HG03439 (cell line): ENCODE results near the gene ANKRD13A.
"Not testable (repeated sequence)": the region's sequence is repeated elsewhere in the genome, so short reads cannot be mapped to it uniquely, and the experiment has no call there.

Source experiments
- ATAC-seq: cut with Tn5 transposase; IDR thresholded peaks from one replicate; pipeline ENCODE4 v1.9.1; 2021; ENCODE audit warnings: mild to moderate bottlenecking, moderate library complexity; ENCODE audit not compliant: unreplicated experiment

ANKRD13A gene

DNA sequence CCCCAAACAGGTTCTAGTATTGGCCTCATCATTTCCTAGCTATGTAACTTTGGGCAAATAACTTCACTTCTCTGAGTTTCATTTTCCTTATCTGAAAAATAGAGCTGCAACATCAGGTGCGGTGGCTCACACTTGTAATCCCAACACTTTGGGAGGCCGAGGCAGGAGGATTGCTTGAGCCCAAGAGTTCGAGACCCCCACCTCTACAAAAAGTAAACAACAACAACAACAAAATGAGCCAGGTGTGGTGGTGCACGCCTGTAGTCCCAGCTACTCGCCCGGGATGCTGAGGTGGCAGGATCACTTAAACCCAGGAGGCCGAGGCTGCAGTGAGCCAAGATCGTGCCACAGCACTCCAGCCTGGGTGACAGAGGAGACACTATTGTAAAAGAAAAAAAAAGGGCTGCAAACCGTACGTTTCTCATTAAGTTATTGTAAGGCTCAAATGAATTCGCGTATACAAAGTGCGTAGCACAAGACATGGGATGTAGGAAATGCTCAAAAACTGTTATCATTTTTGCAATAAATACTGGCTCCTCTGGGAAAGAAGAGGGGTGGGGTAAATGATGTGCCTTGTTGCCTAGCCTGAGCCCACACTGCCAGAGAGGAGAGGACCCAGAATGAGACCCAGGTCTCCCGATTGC lies 48.2 kb downstream of the ANKRD13A start:
- ATAC-seq: no peak

DNA sequence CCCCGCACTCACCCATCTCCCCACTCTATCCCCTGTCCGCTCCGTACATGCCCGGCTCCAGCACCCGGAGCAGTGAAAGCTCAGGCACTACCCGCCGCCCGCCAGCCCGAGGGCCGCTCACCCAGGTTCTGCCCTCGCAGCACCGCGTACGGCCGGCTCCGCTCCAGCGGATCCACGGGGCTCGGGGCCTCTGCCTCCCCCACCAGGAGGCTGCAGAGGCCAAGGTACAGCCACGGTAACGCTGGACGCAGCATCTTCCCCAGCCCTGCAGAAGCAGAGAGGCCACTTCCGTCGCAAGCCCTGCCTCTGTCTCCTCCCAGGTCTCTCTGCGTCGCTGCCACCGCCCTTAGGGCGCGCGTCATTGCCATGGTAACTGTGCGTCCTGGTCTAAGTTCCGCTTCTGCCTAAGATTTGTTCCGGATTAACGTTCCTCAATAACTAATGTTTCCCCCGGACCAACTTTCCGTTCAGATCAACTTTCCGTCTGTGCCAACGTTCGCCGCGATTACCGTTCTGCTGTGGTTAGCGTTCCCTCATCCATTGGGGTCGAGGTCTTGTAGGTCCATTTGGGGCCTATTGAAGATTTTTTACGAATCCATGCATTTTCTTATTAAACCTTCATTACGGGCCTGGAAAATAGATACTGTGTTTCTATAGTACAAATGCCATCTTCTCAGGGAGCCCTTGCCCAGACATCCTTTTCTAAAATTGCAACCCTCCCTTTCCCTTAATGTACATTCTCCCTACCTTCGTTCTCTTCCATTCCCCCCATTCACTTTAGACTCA lies 49.2 kb downstream of the ANKRD13A start, which contains the start of gene C12orf76:
C12orf76 (minus strand) TSS at position 281 of the 786 bp plus-strand sequence; CDS start at position 254, 27 bp downstream.
- ATAC-seq: peak; percentile 97

DNA sequence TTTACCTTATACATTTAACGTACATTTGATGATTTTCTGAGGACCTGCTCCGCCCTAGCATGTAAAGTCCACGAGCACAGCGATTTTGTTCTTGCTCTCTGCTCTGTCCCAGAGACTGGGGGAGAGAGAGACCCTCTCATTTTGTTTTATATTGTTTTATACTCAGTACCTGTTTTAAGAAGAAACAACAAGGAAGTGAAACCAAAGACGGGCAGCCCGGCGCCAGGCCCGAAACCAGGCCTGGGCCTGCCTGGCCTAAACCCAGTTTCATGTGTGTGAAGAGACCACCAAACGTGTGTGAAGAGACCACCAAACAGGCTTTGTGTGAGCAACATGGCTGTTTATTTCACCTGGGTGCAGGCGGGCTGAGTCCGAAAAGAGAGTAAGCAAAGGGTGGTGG lies 49.8 kb downstream of the ANKRD13A start:
- ATAC-seq: peak; percentile 18

DNA sequence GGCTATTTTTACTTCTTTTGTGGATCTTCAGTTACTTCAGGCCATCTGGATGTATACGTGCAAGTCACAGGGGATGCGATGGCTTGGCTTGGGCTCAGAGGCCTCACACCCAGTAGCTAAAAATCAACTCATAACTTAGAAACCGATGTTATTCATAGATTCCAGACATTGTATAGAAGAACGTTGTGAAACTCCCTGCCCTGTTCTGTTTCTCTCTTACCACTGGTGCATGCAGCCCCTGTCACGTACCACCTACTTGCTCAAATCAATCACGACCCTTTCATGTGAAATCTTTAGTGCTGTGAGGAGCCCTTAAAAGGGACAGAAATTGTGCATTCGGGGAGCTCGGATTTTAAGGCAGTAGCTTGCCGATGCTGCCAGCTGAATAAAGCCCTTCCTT lies 50.4 kb downstream of the ANKRD13A start:
- ATAC-seq: not testable (repeated sequence)

DNA sequence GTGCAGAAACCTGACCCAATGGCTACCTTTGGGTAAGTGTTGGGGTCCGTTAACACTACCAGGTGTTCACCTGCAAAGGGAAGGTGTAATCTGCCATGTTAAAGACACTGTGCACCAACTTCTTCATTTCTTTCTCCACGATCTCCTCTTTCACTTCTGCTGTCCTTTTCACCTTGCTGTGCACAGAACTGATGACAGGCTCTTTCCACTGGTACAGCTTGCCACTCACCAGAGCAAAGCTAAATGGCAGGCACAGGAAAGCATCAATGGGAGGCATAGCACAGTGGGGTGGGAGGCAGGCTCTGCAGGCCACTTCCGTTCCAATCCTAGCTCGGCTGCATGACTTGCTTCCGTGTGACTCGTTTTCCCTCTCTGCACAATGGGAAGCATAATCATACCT lies 51.7 kb downstream of the ANKRD13A start:
- ATAC-seq: no peak

DNA sequence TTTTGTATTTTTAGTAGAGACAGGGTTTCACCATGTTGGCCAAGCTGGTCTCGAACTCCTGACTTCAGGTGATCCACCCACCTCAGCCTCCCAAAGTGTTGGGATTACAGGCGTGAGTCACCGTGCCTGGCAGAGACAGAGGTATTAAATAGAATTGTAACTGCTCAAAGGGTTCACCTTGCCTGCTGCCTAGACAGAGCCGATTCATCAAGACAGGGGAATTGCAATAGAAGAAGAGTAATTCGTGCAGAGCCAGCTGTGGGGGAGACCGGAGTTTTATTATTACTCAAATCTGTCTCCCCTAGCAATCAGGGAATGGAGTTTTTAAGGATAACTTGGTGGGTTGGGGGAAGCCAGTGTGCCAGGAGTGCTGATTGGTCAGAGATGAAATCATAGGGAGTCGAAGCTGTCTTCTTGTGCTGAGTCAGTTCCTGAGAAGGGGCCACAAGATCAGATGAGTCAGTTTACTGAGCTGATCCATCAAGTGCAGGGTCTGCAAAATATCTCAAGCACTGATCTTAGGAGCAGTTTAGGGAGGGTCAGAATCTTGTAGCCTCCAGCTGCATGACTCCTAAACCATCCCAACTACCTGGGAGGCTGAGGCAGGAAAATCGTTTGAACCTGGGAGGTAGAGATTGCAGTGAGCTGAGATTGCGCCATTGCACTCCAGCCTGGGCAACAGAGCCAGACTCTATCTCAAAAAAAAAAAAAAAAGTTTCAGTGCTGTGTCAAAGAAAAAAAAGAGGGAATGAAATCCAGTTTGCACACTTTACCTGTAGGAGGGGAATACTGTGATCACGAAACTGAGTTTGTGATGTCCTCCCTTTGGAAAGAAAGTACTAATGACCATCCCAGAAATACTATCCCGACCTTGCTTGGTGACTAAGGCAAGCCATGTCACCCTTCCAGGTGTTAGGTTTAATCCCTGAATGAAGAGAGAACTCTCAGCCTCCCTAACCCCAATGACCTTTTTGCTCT lies 56.4 kb downstream of the ANKRD13A start:
- ATAC-seq: not testable (repeated sequence)

DNA sequence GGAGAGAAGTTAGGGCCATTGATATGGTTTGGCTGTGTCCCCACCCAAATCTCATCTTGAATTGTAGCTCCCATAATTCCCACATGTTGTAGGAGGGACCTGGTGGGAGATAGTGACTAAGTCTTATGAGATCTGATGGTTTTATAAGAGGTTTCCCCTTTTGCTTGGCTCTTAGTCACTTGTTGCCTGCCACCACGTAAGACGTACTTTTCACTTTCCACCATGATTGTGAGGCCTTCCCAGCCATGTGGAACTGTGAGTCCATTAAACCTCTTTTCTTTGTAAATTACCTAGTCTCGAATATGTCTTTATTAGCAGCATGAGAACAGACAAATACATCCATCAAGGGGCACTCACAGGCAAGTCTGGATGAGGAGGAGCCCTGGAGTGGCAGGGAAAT lies 57.4 kb downstream of the ANKRD13A start:
- not testable (repeated sequence) for ATAC-seq

DNA sequence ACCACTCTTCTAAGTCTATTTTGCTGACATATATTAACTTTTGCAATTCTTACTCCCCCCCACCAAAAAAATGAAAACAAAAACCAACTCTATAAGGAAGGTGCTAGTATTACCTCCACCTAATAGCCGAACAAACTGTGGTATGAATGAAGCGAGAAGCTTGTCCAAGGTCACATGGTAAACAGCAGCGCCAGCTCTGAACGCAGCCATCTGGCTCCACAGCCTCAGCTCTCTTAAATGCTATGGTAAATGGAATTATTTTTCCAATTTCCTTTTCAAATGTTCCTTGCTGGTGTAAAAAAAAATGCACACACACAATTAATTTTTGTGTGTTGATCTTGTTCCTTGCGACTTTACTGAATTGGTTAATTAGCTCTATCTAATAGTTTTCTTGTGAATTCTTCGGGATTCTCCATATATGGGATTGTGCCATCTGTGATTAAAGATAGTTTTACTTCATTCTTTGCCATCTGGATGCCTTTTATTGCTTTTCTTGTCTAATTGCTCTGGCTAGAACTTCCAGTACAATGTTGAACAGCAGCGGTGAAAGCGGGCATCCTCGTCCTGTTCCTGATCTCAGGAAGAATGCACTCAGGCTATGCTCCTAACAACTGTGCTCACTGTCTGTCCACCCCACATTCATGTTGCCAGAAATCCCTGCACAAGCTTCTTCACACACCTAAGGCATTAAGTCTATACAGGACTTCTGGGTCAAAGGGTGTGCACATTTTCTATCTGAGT lies 59.8 kb downstream of the ANKRD13A start:
- no peak for ATAC-seq

DNA sequence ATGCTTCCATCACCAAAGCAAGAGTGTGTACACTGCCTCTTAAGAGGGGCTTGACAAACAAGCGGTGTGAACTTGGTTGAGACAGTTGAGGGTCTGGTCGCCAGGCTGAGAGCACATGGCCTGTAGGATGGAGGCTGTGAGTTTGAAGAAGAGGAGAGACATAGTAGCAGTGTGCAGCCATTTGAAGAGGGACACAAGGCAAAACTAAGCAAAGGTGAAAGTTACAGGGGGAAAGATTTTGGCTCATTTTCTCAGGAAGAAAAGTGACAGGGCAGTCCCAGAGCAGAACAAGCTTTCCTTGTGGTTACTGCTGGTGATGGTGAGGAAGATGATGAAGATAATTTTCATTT lies 60.4 kb downstream of the ANKRD13A start:
- no peak for ATAC-seq

DNA sequence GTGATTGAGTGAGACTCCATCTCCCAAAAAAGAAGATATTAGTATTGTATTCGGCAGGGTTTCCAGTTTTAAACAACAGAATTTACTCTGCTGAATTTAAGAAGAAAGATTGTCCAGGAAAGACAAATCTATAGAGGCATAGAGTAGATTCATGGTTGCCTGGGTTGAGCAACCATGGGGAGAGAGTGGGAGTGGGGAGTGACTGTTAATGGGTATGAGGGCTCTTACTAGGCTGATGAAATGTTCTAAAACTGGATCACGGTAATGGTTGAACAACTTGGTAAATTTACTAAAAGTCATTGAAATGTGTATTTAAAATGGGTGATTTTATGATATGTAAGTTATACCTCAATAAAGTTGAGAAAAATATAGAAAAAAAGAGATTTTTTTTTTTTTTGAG lies 63.0 kb downstream of the ANKRD13A start:
- no peak for ATAC-seq

DNA sequence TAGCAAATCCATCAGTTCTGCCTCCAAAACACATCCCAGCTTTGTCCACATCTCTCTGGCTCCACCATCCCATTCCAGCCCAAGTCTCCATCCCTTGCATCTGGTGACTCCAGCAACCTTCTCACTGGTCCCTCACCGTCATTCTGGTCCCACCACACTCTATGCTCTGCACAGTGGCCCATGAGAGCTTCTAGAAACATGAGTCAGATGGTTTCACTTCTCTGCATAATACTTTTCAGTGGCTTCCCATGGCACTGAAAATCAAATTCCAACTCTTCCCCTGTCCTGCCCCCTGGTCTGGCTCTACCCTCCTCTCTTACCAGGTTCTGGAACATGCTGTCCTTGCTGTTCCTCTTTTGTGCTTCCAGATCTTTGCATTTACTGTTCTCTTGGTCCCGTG lies 66.3 kb downstream of the ANKRD13A start:
- ATAC-seq: no peak

DNA sequence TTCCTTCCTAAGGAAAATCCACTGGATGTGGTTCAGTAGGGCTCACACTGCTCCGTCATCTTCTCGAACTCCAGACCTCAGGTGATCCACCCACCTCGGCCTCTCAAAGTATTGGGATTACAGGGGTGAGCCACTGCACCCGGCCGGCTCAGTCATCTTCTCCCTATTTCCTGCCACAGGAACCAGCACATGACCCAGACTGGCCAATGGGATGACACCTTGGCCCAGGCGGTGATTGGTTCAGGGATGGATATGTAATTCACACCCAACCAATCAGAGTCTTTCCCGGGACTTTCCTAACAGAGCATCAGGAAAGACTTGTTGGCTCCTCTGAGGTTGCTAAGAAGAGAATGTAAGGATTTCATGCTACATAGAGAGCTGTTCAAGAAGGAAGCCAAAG lies 68.3 kb downstream of the ANKRD13A start:
- ATAC-seq: no peak

DNA sequence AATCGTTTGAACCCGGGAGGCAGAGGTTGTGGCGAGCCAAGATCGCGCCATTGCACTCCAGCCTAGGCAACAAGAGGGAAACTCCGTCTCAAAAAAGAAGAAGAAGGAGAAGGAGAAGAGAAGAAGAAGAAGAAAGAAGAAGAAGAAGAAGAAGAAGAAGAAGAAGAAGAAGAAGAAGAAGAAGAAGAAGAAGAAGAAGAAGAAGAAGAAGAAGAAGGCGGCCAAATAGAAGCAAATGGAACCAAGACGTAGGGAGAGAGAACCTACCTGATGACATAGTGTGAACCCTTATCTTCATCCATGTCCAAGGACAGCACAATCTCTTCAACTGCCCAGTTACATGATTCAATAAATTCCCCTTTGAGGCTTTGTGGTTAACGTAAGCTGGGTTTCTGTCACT lies 68.9 kb downstream of the ANKRD13A start:
- not testable (repeated sequence) for ATAC-seq

DNA sequence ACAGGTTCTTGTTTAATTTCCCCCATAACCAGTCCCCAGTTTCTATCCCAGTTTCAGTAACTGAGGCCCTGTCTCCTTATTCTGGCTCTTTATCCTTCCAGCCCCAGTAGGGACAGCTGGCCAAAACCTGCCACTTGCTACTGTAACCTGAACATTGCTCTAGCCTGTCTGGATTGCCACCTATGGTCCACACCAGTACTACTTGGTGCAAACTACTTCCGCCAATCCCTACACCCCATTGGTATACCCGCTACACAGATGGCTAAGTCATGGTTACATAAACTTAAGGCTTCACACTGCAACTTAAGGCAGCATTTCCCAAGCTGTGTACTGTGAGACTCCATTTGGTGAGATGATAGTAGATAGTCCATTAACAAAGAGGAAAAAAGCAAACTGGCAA lies 69.4 kb downstream of the ANKRD13A start:
- ATAC-seq: no peak

DNA sequence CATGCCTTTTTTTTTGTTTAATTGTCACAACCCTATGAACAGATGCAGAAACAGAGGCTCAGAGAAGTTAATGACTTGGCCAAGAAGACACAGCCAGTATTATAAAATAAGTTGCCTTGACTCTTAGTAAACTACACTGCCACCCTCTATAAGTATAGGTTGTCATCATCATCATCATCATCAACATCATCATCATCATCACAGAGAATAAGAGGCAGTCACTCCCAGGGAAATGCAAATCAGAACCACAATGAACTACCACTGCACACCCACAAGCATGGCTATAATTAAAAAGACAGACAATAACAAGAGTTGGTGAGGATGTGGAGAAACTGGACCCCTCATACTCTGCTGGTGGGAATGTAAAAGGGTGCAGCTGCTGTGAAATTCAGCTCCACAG lies 72.3 kb downstream of the ANKRD13A start:
- no peak for ATAC-seq

DNA sequence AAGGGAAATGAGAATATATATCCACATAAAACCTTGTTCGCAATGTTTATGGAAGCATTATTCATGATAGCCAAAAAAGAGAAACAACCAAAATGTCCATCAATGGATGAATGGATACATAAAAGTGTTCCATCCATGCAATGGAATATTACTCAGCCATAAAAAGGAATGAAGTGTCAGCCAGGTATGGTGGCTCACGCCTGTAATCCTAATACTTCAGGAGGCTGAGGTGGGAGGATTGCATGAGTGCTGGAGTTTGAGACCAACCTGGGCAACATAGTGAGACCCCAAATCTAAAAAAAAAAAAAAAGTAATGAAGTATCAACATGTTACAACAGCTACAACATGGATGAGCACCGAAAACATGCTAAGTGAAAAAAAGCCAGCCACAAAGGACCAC lies 72.7 kb downstream of the ANKRD13A start:
- ATAC-seq: no peak

DNA sequence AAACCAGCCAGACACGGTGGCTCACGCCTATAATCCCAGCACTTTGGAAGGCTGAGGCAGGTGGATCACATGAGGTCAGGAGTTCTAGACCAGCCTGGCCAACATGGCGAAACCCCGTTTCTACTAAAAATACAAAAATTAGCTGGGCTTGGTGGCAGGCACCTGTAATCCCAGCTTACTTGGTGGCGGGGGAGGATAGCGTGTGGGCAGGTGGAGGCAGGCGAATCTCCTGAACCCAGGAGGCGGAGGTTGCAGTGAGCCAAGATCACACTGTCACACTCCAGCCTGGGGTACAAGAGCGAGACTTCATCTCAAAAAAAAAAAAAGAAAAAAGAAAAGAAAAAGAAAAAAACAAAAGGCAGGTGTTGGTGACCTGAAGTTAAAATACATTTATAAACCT lies 73.4 kb downstream of the ANKRD13A start:
- ATAC-seq: not testable (repeated sequence)

DNA sequence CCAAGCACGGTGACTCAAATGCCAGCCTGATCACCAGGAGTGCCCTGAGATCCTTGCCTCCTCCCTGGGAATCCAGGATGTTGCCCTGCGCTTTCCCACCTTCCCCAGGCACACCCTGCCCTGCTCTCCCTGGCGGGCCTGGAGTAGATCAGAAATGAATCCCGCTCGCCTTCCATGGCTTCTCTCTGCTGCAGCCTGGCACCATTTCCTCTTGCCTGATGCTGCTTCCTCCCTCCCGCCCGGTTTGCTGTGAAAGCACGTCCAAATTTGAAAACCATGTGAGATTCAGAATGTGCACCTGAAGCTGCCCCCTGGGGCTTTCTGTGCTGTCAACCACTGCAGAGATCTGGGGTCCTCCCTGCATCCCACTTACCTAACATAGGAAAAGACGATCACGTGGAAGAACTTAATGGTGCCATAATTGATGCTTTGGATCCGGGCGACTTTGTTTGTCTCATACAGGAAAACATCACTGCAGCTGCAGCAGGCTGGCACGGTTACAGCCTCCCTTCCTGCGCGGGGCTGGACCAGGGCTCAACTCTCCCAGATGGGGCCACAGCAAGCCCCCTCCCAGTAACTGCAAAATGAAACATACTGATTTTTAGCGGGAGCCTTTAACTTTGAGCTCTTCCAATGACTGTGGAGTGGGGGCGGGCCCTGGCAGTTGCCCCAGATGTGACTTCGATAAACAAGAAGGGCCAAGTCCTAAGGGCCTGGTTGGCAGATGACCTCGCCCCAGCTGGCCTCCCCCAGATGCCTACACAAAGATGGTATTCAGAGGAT lies 74.0 kb downstream of the ANKRD13A start:
- no peak for ATAC-seq

DNA sequence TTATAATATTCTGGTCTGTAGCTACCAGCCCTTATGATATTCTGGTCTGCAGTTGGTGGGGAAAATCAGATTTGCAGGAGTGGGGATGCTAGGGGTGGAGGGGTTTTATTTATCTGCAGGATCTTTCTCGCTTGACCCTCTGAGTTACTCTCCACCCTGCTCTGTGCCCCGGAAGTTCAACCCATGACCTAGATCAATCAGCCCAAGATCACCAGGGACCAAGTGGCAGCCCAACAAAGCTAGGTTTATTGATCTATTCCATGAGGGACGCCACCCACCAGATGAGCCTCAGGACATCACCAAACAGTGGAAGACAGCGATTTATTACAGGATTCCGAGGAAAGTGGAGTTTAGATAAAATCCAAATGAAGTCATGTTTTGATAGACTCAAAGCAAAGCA lies 74.9 kb downstream of the ANKRD13A start:
- no peak for ATAC-seq

DNA sequence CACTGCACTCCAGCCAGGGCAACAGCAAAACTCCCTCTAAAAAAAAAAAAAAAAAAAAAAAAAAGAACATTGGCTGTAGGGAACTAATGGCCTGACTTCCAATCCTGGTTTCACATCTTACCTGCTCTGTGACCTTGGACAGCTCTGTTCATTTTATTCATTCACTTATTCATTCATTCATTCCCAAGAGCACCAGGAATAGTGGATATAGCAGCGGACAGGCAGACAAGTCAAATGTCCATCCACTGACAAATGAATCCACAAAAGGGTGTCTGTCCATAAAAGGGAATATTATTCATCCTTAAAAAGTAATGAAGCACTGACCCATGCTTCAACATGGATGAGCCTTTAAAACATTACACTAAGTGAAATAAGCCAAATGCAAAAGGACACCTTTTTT lies 76.7 kb downstream of the ANKRD13A start:
- ATAC-seq: no peak
